Measurements from ENCODE around the gene RXFP2.

RXFP2 gene

GRCh38 chr13:31786011-31786410 lies 46.7 kb downstream of the RXFP2 start (continued):
- TF ChIP-seq ZBTB49 (tag by site-specific recombination; IDR thresholded peaks at IDR 0.05; ENCODE audit: low read depth) = no peak

- no peak overlapping the region for H3K27ac ChIP-seq (ENCODE audit: extremely low read depth, low read depth, low read length)
- CTCF ChIA-PET = no interaction called here
- no peaks in the 10 kb centered on the region for H3K36me3 ChIP-seq (ENCODE audit: control insufficient read depth in 2 of 2, insufficient read depth in 1 of 2, low read length in 2 of 2)
- TF ChIP-seq ZNF514 (tag by site-specific recombination; IDR thresholded peaks at IDR 0.05) = no peak
- POLR2A ChIA-PET = no interaction called here
- H3K4me1 ChIP-seq (ENCODE audit: control insufficient read depth, insufficient read depth, low read length) = no peaks in the 10 kb centered on the region
- H3K4me3 ChIP-seq (ENCODE audit: low read depth, low read length) = no peak overlapping the region
- no peaks in the 10 kb centered on the region for H3K9me3 ChIP-seq (ENCODE audit: control insufficient read depth, insufficient read depth, low read depth, low read length)
These were observed 51.7 kb downstream of the RXFP2 start for GRCh38 chr13:31790992-31791391.

GRCh38 chr13:31793246-31793645 lies 53.9 kb downstream of the RXFP2 start:
- POLR2A ChIA-PET = no interaction called here
- no peak overlapping the region for H3K27ac ChIP-seq (ENCODE audit: extremely low read depth, low read depth, low read length)
- H3K36me3 ChIP-seq (ENCODE audit: control insufficient read depth in 2 of 2, insufficient read depth in 1 of 2, low read length in 2 of 2) = no peaks in the 10 kb centered on the region
- CTCF ChIA-PET = no interaction called here
- H3K4me1 ChIP-seq (ENCODE audit: control insufficient read depth, insufficient read depth, low read length) = no peaks in the 10 kb centered on the region
- no peaks in the 10 kb centered on the region for H3K9me3 ChIP-seq (ENCODE audit: control insufficient read depth, insufficient read depth, low read depth, low read length)
- H3K4me3 ChIP-seq (ENCODE audit: low read depth, low read length) = no peak overlapping the region
- TF ChIP-seq KLF1 (tag by site-specific recombination; IDR thresholded peaks at IDR 0.05) (no peak), ZNF26 (tag by site-specific recombination; IDR thresholded peaks at IDR 0.05) (no peak), ZNF629 (tag by site-specific recombination; IDR thresholded peaks at IDR 0.05) (no peak), ZFP41 (tag by site-specific recombination; IDR thresholded peaks at IDR 0.05; ENCODE audit: borderline replicate concordance) (no peak), ZNF221 (tag by site-specific recombination; IDR thresholded peaks at IDR 0.05; ENCODE audit: borderline replicate concordance) (no peak), PRDM4 (tag by site-specific recombination; IDR thresholded peaks at IDR 0.05) (no peak), ZBTB11 (tag by site-specific recombination; conservative IDR thresholded peaks at IDR 0.05; ENCODE audit: low read depth) (no peak), ZBTB44 (tag by site-specific recombination; IDR thresholded peaks at IDR 0.05) (no peak), SALL2 (tag by site-specific recombination; IDR thresholded peaks at IDR 0.05; ENCODE audit: borderline replicate concordance) (no peak), ZNF610 (tag by site-specific recombination; IDR thresholded peaks at IDR 0.05; ENCODE audit: borderline replicate concordance) (no peak), MEIS1 (CRISPR knock-in tag; IDR thresholded peaks at IDR 0.05; ENCODE audit: borderline replicate concordance) (no peak), ZSCAN18 (tag by site-specific recombination; IDR thresholded peaks at IDR 0.05) (no peak), ZNF488 (tag by site-specific recombination; IDR thresholded peaks at IDR 0.05) (no peak), ZNF433 (tag by site-specific recombination; IDR thresholded peaks at IDR 0.05; ENCODE audit: low read depth) (no peak)
